HCT116 (cell line): ENCODE results near the gene CDH3. TPM values are rescaled to one million over a fixed set of nuclear protein-coding genes. Genes with fewer than 3 reads are reported as not detected.

Source experiments
- ATAC-seq: fragments of 200-7000 bp; cut with Tn5 transposase; 2 replicates; pipeline ENCODE4 v1.9.1; 2020; ENCODE audit warnings: mild to moderate bottlenecking, moderate library complexity
- BruUV-seq: library from RNA; stranded (reverse); fragments of 400-500 nt; replicated peaks from 2 replicates; lab custom pipeline; 2021; lab: Mats Ljungman, UMichigan
- CTCF ChIA-PET: fragments of 300-600 bp; sonication (Branson Sonifier 250); formaldehyde crosslinking; loops from one replicate; lab custom pipeline; 2021; ENCODE audit warnings: antibody characterized with exemption; lab: Charles Lee
- POLR2A ChIA-PET: fragments of 300-600, 350-600 bp; sonication (Branson Sonifier 250); formaldehyde crosslinking; loops from one replicate; lab custom pipeline; 2021; ENCODE audit warnings: antibody characterized with exemption; lab: Charles Lee
- RAD21 ChIA-PET, 2 experiments: fragments of 300-600 bp; sonication (Branson Sonifier 250); formaldehyde crosslinking; loops; one replicate each; lab custom pipeline; 2023; ENCODE audit warnings: low total read pairs in 2 of 2; ENCODE audit not compliant: uncharacterized antibody in 2 of 2, unreplicated experiment in 2 of 2, low non-redundant PET in 1 of 2; lab: Charles Lee
- DNase-seq: peaks from one replicate; pipeline ENCODE4 v3.0.0-alpha.2; 2010; ENCODE audit warnings: low read depth, low spot score
- H2AFZ ChIP-seq: fragments of 200-600 bp; shearing (Covaris generic), sonication (generic); 2 replicates; pipeline ENCODE4 v1.6.1; 2017; ENCODE audit warnings: low read depth, mixed run types, mixed read lengths, antibody characterized with exemption, low read length; ENCODE audit not compliant: poor library complexity, severe bottlenecking
- H3K27ac ChIP-seq: 2 replicates; pipeline ENCODE4 v1.5.1; 2012; ENCODE audit warnings: low read depth, low read length
- H3K27me3 ChIP-seq: fragments of 200-600 bp; sonication (generic); 2 replicates; pipeline ENCODE4 v1.6.1; 2016; ENCODE audit warnings: mixed run types, low read length, mixed read lengths; ENCODE audit not compliant: insufficient read depth
- H3K36me3 ChIP-seq, 2 experiments: fragments of 200-500 bp in 1 of 2; fragments of 200-600 bp in 1 of 2; sonication (Bioruptor generic) in 1 of 2; sonication (generic) in 1 of 2; 2 replicates each; pipeline versions ENCODE4 v1.5.1 to v1.6.1; 2014 to 2016; ENCODE audit warnings: low read length in 2 of 2, inconsistent platforms in 1 of 2, mixed read lengths in 1 of 2, mixed run types in 1 of 2; ENCODE audit not compliant: insufficient read depth in 2 of 2, control insufficient read depth in 1 of 2
- H3K4me1 ChIP-seq, 2 experiments: fragments of 200-600 bp in 1 of 2; sonication (generic) in 1 of 2; 2 replicates each; pipeline versions ENCODE4 v1.5.1 to v1.6.1; 2012 to 2017; ENCODE audit warnings: low read length in 2 of 2, inconsistent platforms in 1 of 2, mild to moderate bottlenecking in 1 of 2, mixed read lengths in 1 of 2, mixed run types in 1 of 2, moderate library complexity in 1 of 2; ENCODE audit not compliant: insufficient read depth in 2 of 2, control insufficient read depth in 1 of 2
- H3K4me2 ChIP-seq: fragments of 200-600 bp; sonication (generic); 2 replicates; pipeline ENCODE4 v1.6.1; 2017; ENCODE audit warnings: mixed run types, low read length, mixed read lengths
- H3K4me3 ChIP-seq, 2 experiments: fragments of 200-600 bp in 1 of 2; sonication (generic) in 1 of 2; replicated peaks in 1 of 2; 2 replicates each; pipeline ENCODE4 v1.5.1; 2011 to 2016; ENCODE audit warnings: low read length in 2 of 2, control low read depth in 1 of 2, low read depth in 1 of 2, mild to moderate bottlenecking in 1 of 2, mixed read lengths in 1 of 2, mixed run types in 1 of 2
- H3K79me2 ChIP-seq: fragments of 200-600 bp; sonication (generic); 2 replicates; pipeline ENCODE4 v1.6.1; 2017; ENCODE audit warnings: mild to moderate bottlenecking, mixed run types, low read length, moderate library complexity, mixed read lengths; ENCODE audit not compliant: insufficient read depth
- H3K9ac ChIP-seq: fragments of 200-600 bp; sonication (generic); 2 replicates; pipeline ENCODE4 v1.6.1; 2016; ENCODE audit warnings: low read length, mixed read lengths
- H3K9me2 ChIP-seq: fragments of 200-600 bp; sonication (generic), shearing (Covaris generic); 2 replicates; pipeline ENCODE4 v1.6.1; 2017; ENCODE audit warnings: mixed run types, mild to moderate bottlenecking, moderate library complexity; ENCODE audit not compliant: insufficient read depth
- H3K9me3 ChIP-seq, 2 experiments: fragments of 200-500 bp in 1 of 2; fragments of 200-600 bp in 1 of 2; sonication (Bioruptor generic) in 1 of 2; sonication (generic) in 1 of 2; 2 replicates each; pipeline ENCODE4 v1.6.1; 2014 to 2017; ENCODE audit warnings: low read length in 2 of 2, mixed read lengths in 2 of 2, inconsistent platforms in 1 of 2, low read depth in 1 of 2, mild to moderate bottlenecking in 1 of 2, mixed run types in 1 of 2, moderate library complexity in 1 of 2; ENCODE audit not compliant: control insufficient read depth in 1 of 2, insufficient read depth in 1 of 2
- H4K20me1 ChIP-seq: fragments of 200-600 bp; sonication (generic), shearing (Covaris generic); 2 replicates; pipeline ENCODE4 v1.6.1; 2017; ENCODE audit warnings: mixed run types, mild to moderate bottlenecking, moderate library complexity; ENCODE audit not compliant: insufficient read depth
- CBX3 ChIP-seq: IDR thresholded peaks from 2 replicates; pipeline ENCODE4 v1.6.1; 2012; ENCODE audit warnings: low read depth
- CEBPB ChIP-seq: IDR thresholded peaks from 2 replicates; pipeline ENCODE4 v1.6.1; 2012; ENCODE audit warnings: low read depth
- EZH2 ChIP-seq: fragments of 200-600 bp; sonication (generic); IDR thresholded peaks from 2 replicates; pipeline ENCODE4 v1.6.1; 2017; ENCODE audit warnings: antibody characterized with exemption, mixed run types
- POLR2A ChIP-seq: IDR thresholded peaks from 2 replicates; pipeline ENCODE4 v1.7.0; 2011; ENCODE audit warnings: borderline replicate concordance; ENCODE audit not compliant: insufficient read depth, insufficient read length; ENCODE audit errors: extremely low read depth
- POLR2AphosphoS5 ChIP-seq: IDR thresholded peaks from 2 replicates; pipeline ENCODE4 v1.6.1; 2011; ENCODE audit warnings: mild to moderate bottlenecking, low read depth, low read length, moderate library complexity
- TCF7L2 ChIP-seq: IDR thresholded peaks from 2 replicates; pipeline ENCODE4 v1.7.0; 2011; ENCODE audit warnings: borderline replicate concordance, inconsistent platforms; ENCODE audit not compliant: insufficient read depth, insufficient read length; ENCODE audit errors: extremely low read depth
- ZBTB33 ChIP-seq: IDR thresholded peaks from 2 replicates; pipeline ENCODE4 v1.6.1; 2011; ENCODE audit warnings: mild to moderate bottlenecking, low read length, moderate library complexity; ENCODE audit not compliant: insufficient replicate concordance; ENCODE audit errors: extremely low read depth
- ZFX ChIP-seq: fragments of 450-650 bp; IDR thresholded peaks from 2 replicates; pipeline ENCODE4 v1.6.1; 2017
- intact Hi-C: fragments of 100-400 bp; cut with micrococcal nuclease; formaldehyde crosslinking; loops from 2 replicates; pipeline ENCODE4 v1.10.0; 2022
- total RNA-seq: library from RNA; stranded (reverse); gene quantifications from one replicate; pipeline ENCODE4 v1.2.1, GENCODE V29; 2021; ENCODE audit not compliant: unreplicated experiment

Gene CDH3
- total RNA-seq, 1 experiment from 2014 or later: 94.7 TPM

- ChIA-PET POLR2A (interaction anchor here (1.9 kb wide), 1 partner anchor 11 kb away, joined by 8 read pairs; no protein-coding TSS in a partner anchor), CTCF (no interaction called here), RAD21 (no interaction called here)
- Histone ChIP-seq H3K9me2 (no peaks in the 10 kb centered on the region), H2AFZ (no peak overlapping the region), H3K9me3 (no peaks in the 10 kb centered on the region), H4K20me1 (no peaks in the 10 kb centered on the region), H3K79me2 (peaks cover 64% of the 10 kb centered on the region), H3K4me1 (peaks cover 11 to 32% of the 10 kb centered on the region in 2 experiments), H3K9ac (peak overlapping the region; percentile 87; the same call in 1 of the 2 replicates), H3K27me3 (no peaks in the 10 kb centered on the region), H3K27ac (no peak overlapping the region), H3K4me2 (peak overlapping the region; percentile 100), H3K4me3 (no peak overlapping the region), H3K36me3 (peaks cover 0 to 9% of the 10 kb centered on the region in 2 experiments; a peak in 1 of 4 replicates)
- DNase-seq: no peak
- no peak for TF ChIP-seq POLR2AphosphoS5
- no peak for TF ChIP-seq ZBTB33
- TF ChIP-seq EZH2: no peak
- TF ChIP-seq POLR2A: no peak
- TF ChIP-seq CEBPB: no peak
- no peak for TF ChIP-seq CBX3
- TF ChIP-seq TCF7L2: no peak
- TF ChIP-seq ZFX: no peak
- TSS peak; percentile 32 for BruUV-seq
- ATAC-seq: no peak
- intact Hi-C loops: no loop called here
Observed at GRCh38 chr16:68646953-68647659, 2.0 kb downstream of the CDH3 start.
